H1 (cell line): ENCODE results near the gene CCDC127. TPM values are rescaled to one million over a fixed set of nuclear protein-coding genes. Genes with fewer than 3 reads are reported as not detected.

Experiments used
- BCL11A ChIP-seq, 2 experiments: IDR thresholded peaks; one replicate each; pipeline ENCODE4 v1.6.1; 2011; ENCODE audit warnings: low read depth in 2 of 2, low read length in 2 of 2, mild to moderate bottlenecking in 2 of 2
- CREB1 ChIP-seq: IDR thresholded peaks from 2 replicates; pipeline ENCODE4 v1.6.1; 2012; ENCODE audit warnings: inconsistent platforms
- EP300 ChIP-seq, 2 experiments: IDR thresholded peaks; 1 replicate in 1 of 2; 2 replicates in 1 of 2; pipeline ENCODE4 v1.6.1; 2011 to 2012; ENCODE audit warnings: low read depth in 2 of 2, low read length in 2 of 2, mild to moderate bottlenecking in 2 of 2, borderline replicate concordance in 1 of 2, inconsistent platforms in 1 of 2, moderate library complexity in 1 of 2
- POLR2A ChIP-seq, 2 experiments: IDR thresholded peaks; 1 replicate in 1 of 2; 2 replicates in 1 of 2; pipeline ENCODE4 v1.6.1; 2011; ENCODE audit warnings: low read depth in 2 of 2, low read length in 2 of 2, mild to moderate bottlenecking in 2 of 2; ENCODE audit errors: control extremely low read depth in 1 of 2
- RFX5 ChIP-seq: IDR thresholded peaks from 2 replicates; pipeline ENCODE4 v1.6.1; 2011; ENCODE audit warnings: low read depth, low read length, improper control_type of control experiment, borderline replicate concordance
- SP1 ChIP-seq: IDR thresholded peaks from 2 replicates; pipeline ENCODE4 v1.6.1; 2011; ENCODE audit warnings: low read depth, low read length
- SP4 ChIP-seq: IDR thresholded peaks from 2 replicates; pipeline ENCODE4 v1.6.1; 2012; ENCODE audit warnings: low read length, inconsistent platforms
- YY1 ChIP-seq: IDR thresholded peaks from 2 replicates; pipeline ENCODE4 v1.6.1; 2011; ENCODE audit warnings: low read depth, mild to moderate bottlenecking, low read length
- polyA plus RNA-seq, 7 experiments: library from polyadenylated mRNA; depleted of rRNA in 3 of 7; stranded (reverse) in 5 of 7; unstranded in 2 of 7; fragments of >200 nt in 5 of 7; fragments of 200-250 nt in 2 of 7; gene quantifications; 1 replicate in 5 of 7; 2 replicates in 1 of 7; 4 replicates in 1 of 7; pipeline versions ENCODE4 v1.2.1 to v1.2.3, GENCODE V29; 2011 to 2013; ENCODE audit warnings: missing spikeins in 2 of 7, mixed read lengths in 2 of 7
- total RNA-seq: library from RNA; stranded (reverse); fragmentation: NEBNext Ultra II Directional; extraction: Animal tissue kit (Norgen Biotek cat#: 25700); gene quantifications from 2 replicates; pipeline ENCODE4 v1.2.1, GENCODE V29; 2021
- TF ChIP-seq, protein P1 (sequence below): fragments of 300-600 bp; sonication (generic); IDR thresholded peaks from 2 replicates; pipeline ENCODE4 v1.7.1; 2012; ENCODE audit warnings: low read length, moderate library complexity, mild to moderate bottlenecking, inconsistent platforms; ENCODE audit not compliant: insufficient replicate concordance
- TF ChIP-seq, protein P2 (sequence below): IDR thresholded peaks from 2 replicates; pipeline ENCODE4 v1.6.1; 2011; ENCODE audit warnings: low read depth, mild to moderate bottlenecking, low read length; ENCODE audit not compliant: insufficient read depth
- TF ChIP-seq, protein P3 (sequence below): IDR thresholded peaks from 2 replicates; pipeline ENCODE4 v1.6.1; 2012; ENCODE audit warnings: inconsistent platforms

The CCDC127 gene
- total and polyA plus RNA-seq, 2 of the 8 experiments (the other 6 are each of a cell fraction or from before 2014, with no cell fraction given) = 2.9 to 8.0 TPM

DNA sequence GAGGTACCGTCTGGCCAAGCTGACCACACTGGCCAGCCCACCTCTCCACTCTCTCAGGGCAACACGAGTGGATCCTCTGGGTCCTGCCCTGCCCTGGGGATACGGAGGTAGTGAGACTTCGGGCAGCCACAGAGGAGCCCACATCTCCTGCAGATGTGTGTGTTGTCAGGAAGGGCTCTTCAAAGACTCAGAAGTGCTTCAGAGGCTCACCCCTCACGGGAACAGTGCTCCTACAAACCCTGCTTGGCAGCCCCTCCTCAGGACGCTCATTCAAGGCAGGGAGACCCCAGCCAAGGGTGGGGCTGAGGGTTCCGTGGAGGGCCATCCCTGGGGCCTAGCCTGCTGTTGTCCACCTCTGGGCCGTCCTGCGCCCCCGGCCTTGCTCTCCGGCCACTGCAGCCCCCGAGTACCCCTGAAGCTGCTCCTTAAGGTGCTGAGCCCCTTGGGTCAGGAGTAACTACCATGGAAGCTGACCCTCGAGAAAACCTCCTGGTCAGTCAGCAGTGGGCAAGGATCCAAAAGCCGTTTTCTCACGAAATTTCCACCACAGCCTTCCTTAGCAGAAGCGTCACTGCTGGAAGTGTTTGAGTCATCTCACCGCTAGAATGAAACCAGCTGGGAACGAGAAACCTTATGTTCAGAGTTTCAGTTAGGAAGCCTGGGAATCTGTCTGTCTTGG, 49.8 kb downstream of the CCDC127 start (continued):
- TF ChIP-seq, protein P1, sequence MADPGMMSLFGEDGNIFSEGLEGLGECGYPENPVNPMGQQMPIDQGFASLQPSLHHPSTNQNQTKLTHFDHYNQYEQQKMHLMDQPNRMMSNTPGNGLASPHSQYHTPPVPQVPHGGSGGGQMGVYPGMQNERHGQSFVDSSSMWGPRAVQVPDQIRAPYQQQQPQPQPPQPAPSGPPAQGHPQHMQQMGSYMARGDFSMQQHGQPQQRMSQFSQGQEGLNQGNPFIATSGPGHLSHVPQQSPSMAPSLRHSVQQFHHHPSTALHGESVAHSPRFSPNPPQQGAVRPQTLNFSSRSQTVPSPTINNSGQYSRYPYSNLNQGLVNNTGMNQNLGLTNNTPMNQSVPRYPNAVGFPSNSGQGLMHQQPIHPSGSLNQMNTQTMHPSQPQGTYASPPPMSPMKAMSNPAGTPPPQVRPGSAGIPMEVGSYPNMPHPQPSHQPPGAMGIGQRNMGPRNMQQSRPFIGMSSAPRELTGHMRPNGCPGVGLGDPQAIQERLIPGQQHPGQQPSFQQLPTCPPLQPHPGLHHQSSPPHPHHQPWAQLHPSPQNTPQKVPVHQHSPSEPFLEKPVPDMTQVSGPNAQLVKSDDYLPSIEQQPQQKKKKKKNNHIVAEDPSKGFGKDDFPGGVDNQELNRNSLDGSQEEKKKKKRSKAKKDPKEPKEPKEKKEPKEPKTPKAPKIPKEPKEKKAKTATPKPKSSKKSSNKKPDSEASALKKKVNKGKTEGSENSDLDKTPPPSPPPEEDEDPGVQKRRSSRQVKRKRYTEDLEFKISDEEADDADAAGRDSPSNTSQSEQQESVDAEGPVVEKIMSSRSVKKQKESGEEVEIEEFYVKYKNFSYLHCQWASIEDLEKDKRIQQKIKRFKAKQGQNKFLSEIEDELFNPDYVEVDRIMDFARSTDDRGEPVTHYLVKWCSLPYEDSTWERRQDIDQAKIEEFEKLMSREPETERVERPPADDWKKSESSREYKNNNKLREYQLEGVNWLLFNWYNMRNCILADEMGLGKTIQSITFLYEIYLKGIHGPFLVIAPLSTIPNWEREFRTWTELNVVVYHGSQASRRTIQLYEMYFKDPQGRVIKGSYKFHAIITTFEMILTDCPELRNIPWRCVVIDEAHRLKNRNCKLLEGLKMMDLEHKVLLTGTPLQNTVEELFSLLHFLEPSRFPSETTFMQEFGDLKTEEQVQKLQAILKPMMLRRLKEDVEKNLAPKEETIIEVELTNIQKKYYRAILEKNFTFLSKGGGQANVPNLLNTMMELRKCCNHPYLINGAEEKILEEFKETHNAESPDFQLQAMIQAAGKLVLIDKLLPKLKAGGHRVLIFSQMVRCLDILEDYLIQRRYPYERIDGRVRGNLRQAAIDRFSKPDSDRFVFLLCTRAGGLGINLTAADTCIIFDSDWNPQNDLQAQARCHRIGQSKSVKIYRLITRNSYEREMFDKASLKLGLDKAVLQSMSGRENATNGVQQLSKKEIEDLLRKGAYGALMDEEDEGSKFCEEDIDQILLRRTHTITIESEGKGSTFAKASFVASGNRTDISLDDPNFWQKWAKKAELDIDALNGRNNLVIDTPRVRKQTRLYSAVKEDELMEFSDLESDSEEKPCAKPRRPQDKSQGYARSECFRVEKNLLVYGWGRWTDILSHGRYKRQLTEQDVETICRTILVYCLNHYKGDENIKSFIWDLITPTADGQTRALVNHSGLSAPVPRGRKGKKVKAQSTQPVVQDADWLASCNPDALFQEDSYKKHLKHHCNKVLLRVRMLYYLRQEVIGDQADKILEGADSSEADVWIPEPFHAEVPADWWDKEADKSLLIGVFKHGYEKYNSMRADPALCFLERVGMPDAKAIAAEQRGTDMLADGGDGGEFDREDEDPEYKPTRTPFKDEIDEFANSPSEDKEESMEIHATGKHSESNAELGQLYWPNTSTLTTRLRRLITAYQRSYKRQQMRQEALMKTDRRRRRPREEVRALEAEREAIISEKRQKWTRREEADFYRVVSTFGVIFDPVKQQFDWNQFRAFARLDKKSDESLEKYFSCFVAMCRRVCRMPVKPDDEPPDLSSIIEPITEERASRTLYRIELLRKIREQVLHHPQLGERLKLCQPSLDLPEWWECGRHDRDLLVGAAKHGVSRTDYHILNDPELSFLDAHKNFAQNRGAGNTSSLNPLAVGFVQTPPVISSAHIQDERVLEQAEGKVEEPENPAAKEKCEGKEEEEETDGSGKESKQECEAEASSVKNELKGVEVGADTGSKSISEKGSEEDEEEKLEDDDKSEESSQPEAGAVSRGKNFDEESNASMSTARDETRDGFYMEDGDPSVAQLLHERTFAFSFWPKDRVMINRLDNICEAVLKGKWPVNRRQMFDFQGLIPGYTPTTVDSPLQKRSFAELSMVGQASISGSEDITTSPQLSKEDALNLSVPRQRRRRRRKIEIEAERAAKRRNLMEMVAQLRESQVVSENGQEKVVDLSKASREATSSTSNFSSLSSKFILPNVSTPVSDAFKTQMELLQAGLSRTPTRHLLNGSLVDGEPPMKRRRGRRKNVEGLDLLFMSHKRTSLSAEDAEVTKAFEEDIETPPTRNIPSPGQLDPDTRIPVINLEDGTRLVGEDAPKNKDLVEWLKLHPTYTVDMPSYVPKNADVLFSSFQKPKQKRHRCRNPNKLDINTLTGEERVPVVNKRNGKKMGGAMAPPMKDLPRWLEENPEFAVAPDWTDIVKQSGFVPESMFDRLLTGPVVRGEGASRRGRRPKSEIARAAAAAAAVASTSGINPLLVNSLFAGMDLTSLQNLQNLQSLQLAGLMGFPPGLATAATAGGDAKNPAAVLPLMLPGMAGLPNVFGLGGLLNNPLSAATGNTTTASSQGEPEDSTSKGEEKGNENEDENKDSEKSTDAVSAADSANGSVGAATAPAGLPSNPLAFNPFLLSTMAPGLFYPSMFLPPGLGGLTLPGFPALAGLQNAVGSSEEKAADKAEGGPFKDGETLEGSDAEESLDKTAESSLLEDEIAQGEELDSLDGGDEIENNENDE = no peak
- TF ChIP-seq RFX5 (no peak), POLR2A (IDR thresholded peaks at IDR 0.05; ENCODE audit: control extremely low read depth in 1 of 2, low read depth in 2 of 2, low read length in 2 of 2) (no peak), YY1 (no peak), CREB1 (no peak), SP1 (no peak), EP300 (IDR thresholded peaks at IDR 0.05; ENCODE audit: borderline replicate concordance in 1 of 2, low read depth in 2 of 2, low read length in 2 of 2) (no peak), BCL11A (IDR thresholded peaks at IDR 0.05; ENCODE audit: low read depth in 2 of 2, low read length in 2 of 2) (no peak), SP4 (no peak)
- TF ChIP-seq, protein P2, sequence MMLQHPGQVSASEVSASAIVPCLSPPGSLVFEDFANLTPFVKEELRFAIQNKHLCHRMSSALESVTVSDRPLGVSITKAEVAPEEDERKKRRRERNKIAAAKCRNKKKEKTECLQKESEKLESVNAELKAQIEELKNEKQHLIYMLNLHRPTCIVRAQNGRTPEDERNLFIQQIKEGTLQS = no peak
- TF ChIP-seq, protein P3, sequence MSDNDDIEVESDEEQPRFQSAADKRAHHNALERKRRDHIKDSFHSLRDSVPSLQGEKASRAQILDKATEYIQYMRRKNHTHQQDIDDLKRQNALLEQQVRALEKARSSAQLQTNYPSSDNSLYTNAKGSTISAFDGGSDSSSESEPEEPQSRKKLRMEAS = no peak
